C4-2B (cell line): ENCODE measurements around the gene TPM1.

ENCODE experiments used
- CTCF ChIP-seq: fragments of 450-650 bp; conservative IDR thresholded peaks from 2 replicates; pipeline ENCODE4 v1.5.1; 2017; ENCODE audit warnings: mild to moderate bottlenecking
- ZFX ChIP-seq: fragments of 450-650 bp; IDR thresholded peaks from 2 replicates; pipeline ENCODE4 v1.6.1; 2017

- TF ChIP-seq ZFX (no peak), CTCF (peak; percentile 14)
Observed at GRCh38 chr15:63035977-63036376, 6.6 kb upstream of the TPM1 start.
